H54 (cell line): Measurements from ENCODE around the gene CCDC6.
"Not testable (repeated sequence)": the region's sequence is repeated elsewhere in the genome, so short reads cannot be mapped to it uniquely, and the experiment has no call there.

Source experiments
- DNase-seq: peaks from one replicate; pipeline ENCODE4 v3.0.0; 2011; ENCODE audit warnings: low spot score, mixed read lengths; ENCODE audit not compliant: insufficient read length
- FAIRE-seq: peaks from 3 replicates; lab custom pipeline; 2011; peaks lifted over from hg19 to GRCh38; lab: Jason Lieb, UNC
- POLR2A ChIP-seq: IDR thresholded peaks from 2 replicates; pipeline ENCODE4 v1.6.1; 2011; ENCODE audit warnings: low read depth, mild to moderate bottlenecking, low read length

CCDC6 gene

DNA sequence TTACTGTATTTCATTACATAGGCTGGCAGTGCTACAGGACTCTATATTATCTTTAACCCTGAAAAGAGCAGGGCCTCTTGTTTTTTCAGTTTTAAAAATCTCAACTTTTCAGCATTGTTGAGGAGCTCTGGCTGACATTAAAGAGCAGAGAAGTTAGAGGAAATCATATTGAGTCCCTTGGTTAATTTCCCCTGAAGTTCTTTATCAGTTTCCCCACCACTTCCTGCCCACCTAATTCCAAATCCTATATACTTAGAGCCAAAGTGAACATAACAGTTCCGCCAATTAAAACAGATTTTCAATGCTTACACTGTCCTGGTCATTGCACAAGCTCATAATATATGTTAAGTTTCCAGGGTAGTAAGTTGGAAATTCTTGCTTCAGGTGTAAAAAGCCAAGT, 87.1 kb downstream of the CCDC6 start:
- no peak for TF ChIP-seq POLR2A
- no peak for FAIRE-seq
- DNase-seq, result no peak

DNA sequence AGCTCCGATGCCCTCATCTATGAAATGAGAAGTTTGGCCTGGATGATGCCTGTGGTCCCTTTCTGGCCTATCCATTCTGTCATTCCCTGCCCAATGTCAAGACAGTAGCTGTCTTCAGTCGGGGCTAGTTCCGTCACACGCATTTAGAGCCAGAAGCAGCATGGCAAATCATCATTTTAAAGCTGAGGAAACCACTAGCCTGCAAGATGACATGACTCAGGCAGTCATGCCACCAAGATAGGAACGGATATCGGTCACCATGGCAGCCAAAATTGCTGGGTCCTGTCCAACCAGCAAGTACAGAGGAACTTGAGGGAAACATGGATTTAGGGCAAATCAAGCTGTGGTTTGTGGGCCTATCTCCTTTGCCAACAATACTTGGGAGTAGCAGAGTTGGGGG, 88.6 kb downstream of the CCDC6 start:
- peak; percentile 50 for FAIRE-seq
- no peak for DNase-seq
- no peak for TF ChIP-seq POLR2A

DNA sequence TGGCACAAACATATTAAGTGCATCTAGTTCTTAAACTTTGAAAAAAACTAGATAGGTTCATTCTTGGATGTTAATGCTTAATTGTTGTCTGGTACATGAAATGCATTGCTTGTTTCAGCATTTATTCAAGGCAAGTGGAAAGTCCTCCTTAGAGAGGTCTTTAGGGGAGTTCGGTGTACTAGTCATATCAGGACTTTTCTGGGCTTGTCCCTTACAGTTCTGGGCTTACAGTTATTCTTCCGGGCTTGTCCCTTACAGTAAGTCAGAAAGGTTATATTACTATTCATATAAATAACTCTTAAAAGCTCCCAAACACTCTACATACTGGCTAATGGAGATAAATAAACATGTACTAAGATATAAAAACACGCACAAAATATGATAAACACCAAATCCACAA, 91.5 kb downstream of the CCDC6 start:
- no peak for TF ChIP-seq POLR2A
- DNase-seq, result no peak
- no peak for FAIRE-seq

DNA sequence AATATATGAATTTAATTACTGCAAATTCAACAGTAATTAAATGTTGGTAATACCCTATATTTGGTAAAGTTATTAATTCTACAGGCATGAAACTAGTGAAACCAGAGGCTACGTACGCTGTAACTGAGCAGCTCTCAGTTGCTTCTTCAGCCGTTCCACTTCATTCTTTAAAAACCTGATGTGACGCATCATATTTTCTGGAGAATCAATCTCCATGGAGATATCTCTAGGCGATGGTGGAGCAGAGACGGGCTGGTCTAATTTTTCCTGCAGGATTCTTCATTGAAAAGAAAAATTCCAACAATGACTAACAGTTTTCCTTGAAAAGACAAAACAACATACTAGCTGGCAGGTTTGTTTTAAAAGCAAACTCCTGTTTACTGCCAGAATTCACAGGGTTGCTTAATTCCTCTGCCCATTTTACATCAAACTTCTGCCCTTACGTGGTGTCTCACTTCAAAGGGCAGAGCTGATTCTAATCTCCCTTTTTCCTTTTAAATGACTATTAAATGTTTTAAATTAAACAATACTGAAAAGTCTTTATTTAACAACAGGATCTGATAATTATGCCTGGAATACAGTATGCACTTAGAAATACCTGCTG, 93.7 kb downstream of the CCDC6 start:
- FAIRE-seq (no peak), DNase-seq (no peak)
- no peak for TF ChIP-seq POLR2A

DNA sequence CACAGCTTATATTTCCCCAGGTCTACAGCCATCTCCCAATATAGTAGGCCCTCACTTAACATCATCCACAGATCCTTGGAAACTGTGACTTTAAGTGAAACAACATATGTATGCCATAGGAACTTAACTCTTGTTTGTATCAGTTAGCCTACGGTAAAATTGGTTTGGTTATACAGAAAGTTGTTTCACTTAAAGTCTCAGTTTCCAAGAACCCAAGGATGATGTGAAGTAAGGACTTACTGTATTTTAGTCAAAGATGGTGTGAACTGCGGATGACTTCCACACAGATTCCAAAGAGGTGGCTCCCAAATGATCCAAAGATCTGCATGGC, 96.7 kb downstream of the CCDC6 start:
- FAIRE-seq (no peak), DNase-seq (no peak)
- no peak for TF ChIP-seq POLR2A

DNA sequence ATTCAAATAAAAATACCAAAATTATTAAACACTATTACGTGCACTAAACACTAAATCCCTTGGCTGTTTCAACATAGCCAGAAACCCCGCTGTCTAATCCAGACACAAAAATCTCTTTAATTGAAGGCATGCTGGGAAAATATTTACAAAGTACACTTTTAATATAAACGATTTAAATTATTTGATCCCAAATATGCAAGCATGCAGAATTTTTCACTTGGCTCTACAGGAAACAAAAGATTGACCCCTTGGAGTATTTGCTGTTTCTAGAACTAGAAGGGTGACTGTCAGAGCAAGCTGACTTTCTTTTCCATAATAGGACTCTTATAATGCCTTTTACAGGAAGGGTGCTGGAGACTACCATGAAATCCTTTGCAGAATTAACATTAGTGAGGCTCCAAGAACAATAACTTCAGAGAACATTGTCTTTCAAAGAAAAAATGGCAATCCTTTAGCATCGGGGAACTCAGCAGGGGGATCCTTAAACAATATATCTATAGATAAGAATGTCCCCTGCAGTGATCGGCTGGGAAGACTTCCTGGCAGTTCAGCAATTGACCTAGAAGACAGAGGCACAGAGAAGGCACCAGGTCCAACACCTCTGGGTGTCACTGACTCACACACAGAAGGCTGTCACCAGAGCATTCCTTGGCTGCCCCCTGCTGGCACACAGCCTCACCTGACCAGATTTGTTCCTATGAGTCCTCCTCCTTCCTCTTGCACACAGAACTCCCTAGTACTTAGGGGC, 97.3 kb downstream of the CCDC6 start:
- FAIRE-seq (peak; percentile 86), DNase-seq (peak; percentile 52)
- TF ChIP-seq POLR2A, result no peak

DNA sequence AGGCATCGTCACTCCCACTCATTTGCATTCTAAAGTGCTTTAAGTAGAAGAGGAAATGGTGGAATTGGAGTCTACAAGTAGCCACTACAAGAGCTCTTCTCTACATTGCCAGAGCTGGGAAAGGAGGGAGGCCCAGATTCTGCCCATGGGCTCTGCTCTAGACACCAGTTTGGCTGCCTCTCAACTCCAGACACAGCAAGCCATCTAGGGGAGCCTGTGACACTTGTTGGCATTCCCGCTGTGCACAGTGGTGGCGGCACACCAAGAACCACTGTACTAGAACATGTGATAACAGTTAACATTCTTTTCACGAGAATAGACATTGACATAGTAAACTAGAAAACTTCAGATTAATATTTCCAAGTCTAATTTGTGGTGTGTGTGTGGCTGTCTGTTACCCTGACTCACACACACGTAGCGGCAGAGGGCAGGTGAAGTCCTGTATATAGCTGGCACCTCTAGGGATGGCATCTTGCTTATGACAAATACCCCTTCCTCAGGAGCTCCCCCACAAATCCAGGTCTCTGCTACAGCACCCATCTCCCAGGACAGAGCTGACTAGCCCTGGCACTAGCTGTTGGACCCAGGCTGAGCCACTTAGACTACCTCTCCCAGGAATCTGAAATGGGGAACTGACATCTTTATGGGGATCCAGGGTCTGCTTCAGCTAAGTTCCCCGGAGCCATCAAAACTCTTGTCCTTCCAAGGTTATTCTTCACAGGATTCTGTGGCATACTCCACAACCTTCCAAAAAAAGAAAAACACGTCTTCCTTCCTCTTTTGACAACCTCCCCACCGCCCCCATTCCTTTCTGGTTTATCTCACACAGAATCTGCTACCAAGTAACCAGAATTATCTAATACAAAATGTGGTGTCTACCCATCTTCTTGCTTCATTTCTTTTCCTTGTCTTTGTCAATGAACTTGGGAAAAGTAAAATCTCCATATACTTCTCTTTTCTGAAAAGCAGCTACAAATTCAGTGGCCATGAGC, 98.4 kb downstream of the CCDC6 start:
- FAIRE-seq (no peak), DNase-seq (no peak)
- TF ChIP-seq POLR2A, result no peak

DNA sequence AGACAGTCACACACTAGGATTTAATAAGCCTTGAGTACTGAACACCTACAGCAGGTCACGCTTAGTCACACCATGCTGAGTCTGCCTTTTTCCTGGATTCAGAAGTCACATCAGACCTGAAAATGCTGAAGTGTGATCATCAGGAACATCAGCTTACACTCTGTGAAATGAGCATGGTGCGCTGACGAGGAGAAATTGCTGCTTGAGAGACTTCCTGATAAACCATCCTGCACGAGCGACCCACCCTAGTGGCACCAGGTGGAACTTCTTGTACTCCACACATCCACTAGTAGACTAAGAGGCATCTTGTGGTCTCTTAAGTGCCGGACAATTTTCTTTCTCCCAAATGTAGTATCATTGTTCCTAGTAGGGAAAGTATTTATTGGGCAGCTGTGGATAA, 101.3 kb downstream of the CCDC6 start:
- TF ChIP-seq POLR2A, result no peak
- FAIRE-seq (peak; percentile 27), DNase-seq (no peak)

DNA sequence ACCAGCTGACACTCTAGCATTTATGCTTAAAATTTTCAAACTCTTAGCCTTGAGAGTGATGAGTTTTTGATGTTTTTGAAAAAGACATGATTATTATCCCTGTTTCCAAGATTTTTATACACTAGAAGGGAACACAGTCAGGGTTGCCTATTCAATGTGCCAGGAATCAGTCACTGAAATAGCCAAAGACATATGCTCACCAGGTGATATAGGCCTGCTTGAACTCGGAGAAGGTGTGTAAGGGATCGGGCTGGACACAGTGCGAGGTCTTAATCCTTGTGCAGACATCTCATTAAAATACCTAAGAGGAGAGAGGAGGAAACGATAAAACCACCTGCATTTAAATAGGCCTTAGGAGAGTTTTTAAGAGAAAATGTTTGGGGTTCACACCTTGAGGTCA, 102.1 kb downstream of the CCDC6 start:
- TF ChIP-seq POLR2A, result no peak
- no peak for DNase-seq
- no peak for FAIRE-seq

DNA sequence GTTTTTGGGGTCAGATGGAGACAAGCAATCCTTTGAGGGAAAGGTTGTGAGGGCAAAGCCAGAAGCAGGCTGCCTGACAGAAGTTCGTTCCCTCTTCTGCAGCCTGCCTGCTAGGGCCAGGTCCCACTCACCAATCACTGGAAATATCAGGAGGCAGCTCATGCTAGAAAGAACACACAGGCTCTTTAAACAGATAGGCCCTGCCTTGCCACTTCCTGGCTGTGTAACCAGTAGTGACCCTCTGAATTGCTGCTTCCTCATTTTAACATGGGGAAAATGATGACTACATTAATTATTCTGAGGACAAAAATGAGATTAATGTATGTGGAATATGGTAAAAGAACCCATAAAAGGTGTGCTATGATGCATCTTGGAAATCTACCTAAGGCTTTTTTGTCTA, 102.6 kb downstream of the CCDC6 start:
- FAIRE-seq, result no peak
- DNase-seq, result no peak
- no peak for TF ChIP-seq POLR2A

DNA sequence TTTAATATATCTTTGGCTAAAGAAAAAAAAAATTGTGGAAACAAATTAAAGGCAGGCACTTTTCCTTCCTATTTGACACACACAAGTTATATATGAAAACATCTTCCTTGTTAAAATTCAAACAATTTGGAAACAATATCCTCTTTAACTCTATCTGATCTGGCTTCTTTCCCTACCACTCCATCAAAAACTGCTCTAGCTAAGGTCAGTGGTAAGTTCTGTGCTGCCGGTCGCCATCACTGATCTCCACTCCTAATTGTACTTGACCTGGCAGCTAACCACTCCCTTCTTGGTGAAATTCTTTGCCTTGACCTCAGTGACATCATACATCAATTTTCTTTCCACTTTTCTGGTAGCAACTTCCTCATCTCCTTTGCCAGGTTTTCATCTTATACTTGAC, 105.2 kb downstream of the CCDC6 start:
- no peak for TF ChIP-seq POLR2A
- FAIRE-seq (no peak), DNase-seq (no peak)

DNA sequence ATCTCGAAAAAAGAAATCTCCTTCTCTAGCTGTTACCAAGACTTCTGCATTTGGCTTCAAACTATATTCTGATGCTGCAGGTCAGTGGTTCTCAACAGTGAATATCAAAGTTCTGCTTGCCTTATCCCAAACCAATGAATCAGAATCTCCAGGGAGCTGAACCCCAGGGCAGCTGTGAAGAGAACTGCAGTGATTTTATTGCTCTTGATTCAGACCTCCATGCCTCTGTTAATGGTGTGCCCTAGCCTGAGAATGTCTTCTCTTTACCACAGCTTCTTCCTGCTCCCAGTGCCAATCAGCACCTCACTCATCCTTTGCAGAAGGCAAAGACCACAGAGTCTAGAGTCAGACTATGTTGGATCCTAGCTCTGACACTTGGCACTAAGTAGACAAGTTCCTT, 106.9 kb downstream of the CCDC6 start:
- no peak for TF ChIP-seq POLR2A
- DNase-seq (no peak), FAIRE-seq (peak; percentile 67)

DNA sequence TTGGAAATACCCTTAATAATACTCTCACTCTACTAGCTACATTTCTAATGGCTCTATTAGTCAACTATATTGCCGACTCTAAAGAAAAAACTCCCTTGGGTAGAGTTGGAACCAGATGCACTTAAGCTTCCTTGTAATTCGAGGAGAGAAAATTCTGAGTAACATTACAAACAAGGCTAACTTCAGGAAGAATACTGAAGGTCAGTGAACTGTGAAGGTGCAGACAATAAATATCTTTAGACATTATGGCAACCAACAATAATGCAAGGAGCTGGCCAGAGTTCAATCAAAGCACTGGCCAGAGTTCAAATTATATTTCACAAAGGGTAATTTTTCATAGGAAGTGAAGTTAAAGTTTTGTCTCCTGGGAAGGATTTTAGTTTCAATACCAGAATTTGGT, 112.4 kb downstream of the CCDC6 start:
- no peak for TF ChIP-seq POLR2A
- FAIRE-seq (no peak), DNase-seq (no peak)

DNA sequence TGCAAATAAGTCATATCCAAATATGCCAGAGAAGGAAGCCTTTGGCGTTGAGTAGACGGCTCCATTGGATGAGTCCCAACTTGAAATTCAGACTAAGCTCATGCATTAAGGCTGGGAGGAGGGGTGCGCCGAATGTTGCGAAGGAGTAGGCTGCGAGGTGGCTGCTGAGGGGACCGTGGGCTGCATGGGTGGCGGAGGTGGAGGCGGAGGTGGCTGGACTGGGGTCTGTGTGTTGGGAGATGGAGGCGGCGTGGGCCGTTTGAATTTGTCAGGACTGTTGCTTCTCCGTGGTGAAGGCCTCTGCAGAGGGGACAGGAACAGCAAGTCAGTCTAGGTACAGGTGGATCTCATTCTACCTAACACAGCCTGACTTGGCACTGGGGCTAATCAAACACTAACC, 113.5 kb downstream of the CCDC6 start:
- FAIRE-seq, result no peak

DNA sequence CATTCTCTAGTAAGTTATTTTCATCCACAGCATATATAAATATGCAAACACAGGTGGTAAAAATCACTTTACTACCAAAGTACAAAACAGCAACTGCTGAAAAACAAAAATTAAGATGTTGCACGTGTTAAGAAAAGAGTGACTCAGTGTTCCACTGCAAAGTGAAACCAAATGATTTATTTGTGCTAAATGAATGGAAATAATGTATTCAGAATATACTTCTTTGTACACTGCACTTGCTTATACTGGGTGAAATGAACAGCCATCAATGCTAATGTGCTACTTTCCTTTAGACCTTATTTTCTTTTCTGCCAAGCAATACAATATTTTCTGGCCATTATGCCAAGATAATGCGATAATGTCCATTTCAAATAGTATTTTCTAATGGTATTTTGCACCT, 114.8 kb downstream of the CCDC6 start:
- TF ChIP-seq POLR2A, result no peak
- no peak for FAIRE-seq
- DNase-seq, result no peak

More for the DNA sequence above, 113.5 kb downstream of the CCDC6 start:
- DNase-seq, result no peak
- TF ChIP-seq POLR2A, result no peak

DNA sequence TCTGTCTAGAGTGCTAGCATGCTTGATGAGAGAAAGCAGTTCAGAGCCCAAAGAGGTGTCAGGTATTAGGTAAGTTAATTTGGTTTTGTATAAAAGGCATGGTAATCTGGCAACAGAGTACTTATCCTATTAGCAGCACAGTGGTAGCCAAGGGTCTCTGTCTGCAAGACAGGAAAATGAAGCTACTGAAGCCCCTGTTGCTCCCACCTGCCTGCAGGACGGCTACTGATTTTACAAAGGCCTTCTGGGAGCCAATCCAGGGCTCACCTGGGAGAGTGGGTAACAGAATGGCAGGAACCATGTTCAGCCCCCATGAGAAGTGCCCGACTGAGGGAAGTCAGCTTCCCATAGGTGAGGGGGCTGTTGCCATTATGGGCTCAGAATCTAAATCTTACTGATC, 116.3 kb downstream of the CCDC6 start:
- peak; percentile 36 for FAIRE-seq
- DNase-seq, result not testable (repeated sequence)

DNA sequence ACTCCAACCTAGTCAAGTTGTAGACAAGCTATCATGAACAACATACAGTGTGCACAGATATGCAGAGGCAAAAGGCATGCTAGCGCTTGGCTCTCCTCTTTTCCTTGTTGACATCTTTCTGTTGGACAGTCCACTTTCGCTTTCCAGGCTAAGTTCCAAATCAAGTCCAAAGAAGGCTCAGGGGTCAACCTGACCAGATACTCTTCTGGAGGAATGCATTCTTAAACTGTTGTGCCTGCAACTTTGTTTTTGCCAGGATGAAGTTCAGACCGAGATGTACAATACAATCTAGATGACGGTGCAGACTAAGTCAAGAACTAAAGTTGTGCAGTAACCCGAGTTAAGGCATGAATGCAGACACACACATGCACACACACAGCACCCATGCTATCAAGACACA, 117.4 kb downstream of the CCDC6 start:
- DNase-seq, result not testable (repeated sequence)
- peak; percentile 65 for FAIRE-seq

DNA sequence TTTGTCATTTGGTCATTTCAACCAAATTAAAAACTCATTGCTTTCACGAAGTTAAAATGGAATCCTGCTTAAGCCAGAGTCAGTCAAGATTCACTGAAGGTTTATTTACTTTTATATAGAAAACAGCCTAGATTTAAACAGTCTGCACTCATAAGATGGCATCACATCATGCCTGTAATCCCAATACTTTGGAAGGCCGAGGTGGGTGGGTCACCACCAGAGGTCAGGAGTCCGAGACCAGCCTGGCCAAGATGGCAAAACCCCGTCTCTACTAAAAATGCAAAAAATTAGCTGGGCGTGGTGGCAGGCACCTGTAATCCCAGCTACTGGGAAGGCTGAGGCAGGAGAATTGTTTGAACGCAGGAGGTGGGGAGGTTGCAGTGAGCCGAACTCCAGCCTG, 119.3 kb downstream of the CCDC6 start:
- not testable (repeated sequence) for FAIRE-seq, DNase-seq

DNA sequence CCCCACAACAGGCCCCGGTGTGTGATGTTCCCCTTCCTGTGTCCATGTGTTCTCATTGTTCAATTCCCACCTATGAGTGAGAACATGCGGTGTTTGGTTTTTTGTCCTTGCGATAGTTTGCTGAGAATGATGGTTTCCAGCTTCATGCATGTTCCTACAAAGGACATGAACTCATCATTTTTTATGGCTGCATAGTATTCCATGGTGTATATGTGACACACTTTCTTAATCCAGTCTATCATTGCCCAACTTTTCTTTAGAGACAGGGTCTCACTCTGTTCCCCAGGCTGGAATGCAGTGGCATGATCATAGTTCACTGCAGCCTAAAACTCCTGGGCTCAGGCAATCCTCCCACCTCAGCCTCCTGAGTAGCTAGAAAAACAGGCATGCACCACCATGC, 120.9 kb downstream of the CCDC6 start:
- not testable (repeated sequence) for FAIRE-seq, DNase-seq
